GM12801 (cell line): ENCODE results near the gene KIF16B.

Source experiments
- CTCF ChIP-seq: IDR thresholded peaks from one replicate; pipeline ENCODE4 v1.5.1; 2011; ENCODE audit warnings: control low read depth; ENCODE audit not compliant: insufficient read length; ENCODE audit errors: extremely low read depth

The KIF16B gene

GRCh38 chr20:16587066-16587465, 13.8 kb upstream of the KIF16B start:
- TF ChIP-seq CTCF, result no peak

DNA sequence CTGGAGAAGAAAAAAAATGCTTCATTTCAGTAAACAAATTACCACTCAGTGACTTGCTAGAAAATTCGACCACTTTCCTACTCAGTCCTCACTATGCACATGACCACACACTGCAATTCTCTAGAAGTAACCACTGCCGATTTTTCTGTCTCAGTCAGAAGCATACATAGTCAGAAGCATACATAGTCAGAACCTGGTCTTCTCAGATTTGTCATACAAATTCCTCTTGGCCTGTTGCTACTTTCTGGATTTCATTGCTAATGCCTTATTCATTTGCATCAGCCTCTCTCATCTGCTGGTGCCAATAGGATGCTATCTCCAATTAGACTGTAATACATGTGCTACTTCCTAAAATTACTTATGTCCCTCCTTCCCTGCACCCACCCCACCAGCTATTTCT, 10.2 kb upstream of the KIF16B start:
- TF ChIP-seq CTCF, result no peak

- TF ChIP-seq CTCF, result no peak
These were observed 8.0 kb upstream of the KIF16B start for GRCh38 chr20:16581241-16581640.

- no peak for TF ChIP-seq CTCF
These were observed 7.4 kb upstream of the KIF16B start for GRCh38 chr20:16580620-16581019.

- no peak for TF ChIP-seq CTCF
These were observed 6.9 kb upstream of the KIF16B start for GRCh38 chr20:16580147-16580546.

DNA sequence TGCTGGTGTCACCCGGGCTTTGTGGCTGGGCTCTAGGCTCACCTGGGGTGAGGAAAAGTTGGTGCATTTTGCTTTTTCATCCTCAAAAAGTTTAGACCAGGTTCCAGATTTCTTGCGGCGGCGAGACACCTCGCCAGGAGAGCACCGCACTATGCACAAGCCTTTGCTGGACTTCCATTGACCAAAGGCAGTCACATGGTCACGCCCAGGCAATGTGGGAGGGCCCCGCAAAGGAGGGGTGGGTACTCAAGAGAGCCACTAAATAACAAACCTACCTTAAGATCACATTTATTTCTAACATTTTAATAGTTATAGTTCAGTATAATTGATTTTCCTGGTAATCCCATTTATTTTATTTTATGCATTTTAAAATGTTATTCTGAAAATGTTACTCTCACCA, 3.0 kb upstream of the KIF16B start:
- no peak for TF ChIP-seq CTCF

DNA sequence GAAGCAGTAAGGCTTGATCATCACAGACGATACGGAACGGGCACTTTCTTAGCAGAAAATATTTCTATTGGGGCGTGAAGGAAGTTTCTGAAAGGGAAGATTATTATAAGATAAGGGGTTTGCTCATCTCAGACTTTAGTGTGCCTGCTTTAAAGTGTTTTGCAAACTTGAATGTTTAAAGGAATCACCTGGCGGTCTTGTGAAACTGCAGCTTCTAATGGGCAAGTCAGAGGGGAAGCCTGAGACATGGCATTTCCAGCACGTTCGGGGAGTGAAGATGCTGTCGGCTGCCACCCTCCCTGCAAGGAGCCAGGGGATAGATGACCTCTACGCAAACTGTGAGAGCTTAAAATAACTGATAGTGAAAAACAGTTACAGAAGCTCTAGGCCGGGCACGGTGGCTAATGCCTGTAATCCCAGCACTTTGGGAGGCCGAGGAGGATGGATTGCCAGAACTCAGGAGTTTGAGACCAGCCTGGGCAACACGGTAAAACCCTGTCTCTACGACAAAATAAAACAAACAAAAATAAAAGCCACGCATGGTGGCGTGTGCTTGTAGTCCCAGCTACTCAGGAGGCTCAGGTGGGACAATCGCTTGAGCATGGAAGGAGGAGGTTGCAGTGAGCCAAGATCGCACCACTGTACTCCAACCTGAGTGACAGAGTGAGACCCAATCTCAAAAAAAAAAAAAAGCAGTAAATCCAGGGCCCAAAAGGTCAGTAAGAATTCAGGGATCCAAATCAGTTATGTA, 2.3 kb upstream of the KIF16B start:
- no peak for TF ChIP-seq CTCF
